Measurements from ENCODE around the gene H1-8.

GRCh38 chr3:129599607-129600006 lies 56.6 kb downstream of the H1-8 start:
- TF ChIP-seq CTCF (IDR thresholded peaks at IDR 0.05) (no peak), POLR2A (IDR thresholded peaks at IDR 0.05) (no peak)
